Measurements from ENCODE around the gene SH2D4B. TPM values are rescaled to one million over a fixed set of nuclear protein-coding genes. Genes with fewer than 3 reads are reported as not detected.

SH2D4B gene
- total RNA-seq, 2 experiments from 2014 or later, result 0.03 TPM; not detected in 1

GRCh38 chr10:80501913-80502521, 35.7 kb upstream of the SH2D4B start:
- Histone ChIP-seq H3K4me2 (ENCODE audit: low read length) (no peak overlapping the region), H3K4me1 (ENCODE audit: insufficient read depth, low read length, poor library complexity, severe bottlenecking) (no peaks in the 10 kb centered on the region), H4K20me1 (ENCODE audit: insufficient read depth, low read length) (no peaks in the 10 kb centered on the region), H3K9me2 (ENCODE audit: insufficient read depth, low read length) (no peaks in the 10 kb centered on the region), H2AFZ (ENCODE audit: low read length) (no peak overlapping the region), H3K36me3 (ENCODE audit: insufficient read depth, low read length) (peaks cover 35% of the 10 kb centered on the region), H3K79me2 (ENCODE audit: insufficient read depth, low read depth, low read length) (peaks cover 5% of the 10 kb centered on the region; the same call in 1 of the 2 replicates), H3K27ac (ENCODE audit: low read depth, low read length, poor library complexity, severe bottlenecking) (no peak overlapping the region), H3K9me3 (ENCODE audit: low read length) (peaks cover 1% of the 10 kb centered on the region; the same call in 1 of the 2 replicates), H3K4me3 (ENCODE audit: low read depth, low read length, poor library complexity, severe bottlenecking) (no peak overlapping the region)
- ChIA-PET CTCF (ENCODE audit: unreplicated experiment) (interaction anchor here (0.5 to 1.1 kb wide), 2 partner anchors 10 to 38 kb away, joined by 3 to 8 read pairs; no protein-coding TSS in a partner anchor), POLR2A (interaction anchor here (0.6 kb wide), 1 partner anchor 58 kb away, joined by 3 read pairs; no protein-coding TSS in a partner anchor)
- BruUV-seq (replicated peaks), result no TSS peak
- intact Hi-C loops (cut with micrococcal nuclease; ENCODE audit: unreplicated experiment), result no loop called here
- no peak for TF ChIP-seq EZH2phosphoT487 (IDR thresholded peaks at IDR 0.05; ENCODE audit: borderline replicate concordance, low read depth, low read length)
- TF ChIP-seq CTCF (conservative IDR thresholded peaks at IDR 0.05; ENCODE audit: low read length), result no peak
- DNase-seq (ENCODE audit: low spot score), result no peak

- no peaks in the 10 kb centered on the region for H4K20me1 ChIP-seq (ENCODE audit: insufficient read depth, low read length)
- POLR2A ChIA-PET, result no interaction called here
- H3K27ac ChIP-seq (ENCODE audit: low read depth, low read length, poor library complexity, severe bottlenecking), result no peak overlapping the region
- H3K36me3 ChIP-seq (ENCODE audit: insufficient read depth, low read length), result peaks cover 33% of the 10 kb centered on the region; the same call in 1 of the 2 replicates
- TF ChIP-seq CTCF (conservative IDR thresholded peaks at IDR 0.05; ENCODE audit: low read length) (no peak), EZH2phosphoT487 (IDR thresholded peaks at IDR 0.05; ENCODE audit: borderline replicate concordance, low read depth, low read length) (no peak)
- CTCF ChIA-PET (ENCODE audit: unreplicated experiment), result interaction anchor here (1.0 kb wide), 1 partner anchor 9 kb away, joined by 3 read pairs; no protein-coding TSS in a partner anchor
- no peak overlapping the region for H3K4me2 ChIP-seq (ENCODE audit: low read length)
- H3K4me3 ChIP-seq (ENCODE audit: low read depth, low read length, poor library complexity, severe bottlenecking), result no peak overlapping the region
- intact Hi-C loops (cut with micrococcal nuclease; ENCODE audit: unreplicated experiment), result no loop called here
- no peaks in the 10 kb centered on the region for H3K9me3 ChIP-seq (ENCODE audit: low read length)
- no peak for DNase-seq (ENCODE audit: low spot score)
- no peaks in the 10 kb centered on the region for H3K4me1 ChIP-seq (ENCODE audit: insufficient read depth, low read length, poor library complexity, severe bottlenecking)
- no TSS peak for BruUV-seq (replicated peaks)
- no peaks in the 10 kb centered on the region; the same call in 1 of the 2 replicates for H3K79me2 ChIP-seq (ENCODE audit: insufficient read depth, low read depth, low read length)
- no peak overlapping the region for H2AFZ ChIP-seq (ENCODE audit: low read length)
- H3K9me2 ChIP-seq (ENCODE audit: insufficient read depth, low read length), result no peaks in the 10 kb centered on the region
These were observed 34.8 kb upstream of the SH2D4B start for GRCh38 chr10:80502621-80503583.

Data from OCI-LY7 (cell line).